Osteoblast (primary cell): ENCODE data around the gene C1QTNF9. TPM values are rescaled to one million over a fixed set of nuclear protein-coding genes. Genes with fewer than 3 reads are reported as not detected.

Experiments
- DNase-seq: peaks from one replicate; pipeline ENCODE4 v3.0.0; 2011; ENCODE audit warnings: low spot score, mixed read lengths; ENCODE audit not compliant: insufficient read length; ENCODE audit errors: missing footprints
- H2AFZ ChIP-seq: 2 replicates; pipeline ENCODE4 v1.6.0; 2011; ENCODE audit warnings: mild to moderate bottlenecking, low read length
- H3K27ac ChIP-seq: 2 replicates; pipeline ENCODE4 v1.5.1; 2011; ENCODE audit warnings: mild to moderate bottlenecking, low read depth, low read length, moderate library complexity
- H3K27me3 ChIP-seq: 2 replicates; pipeline ENCODE4 v1.6.0; 2012; ENCODE audit warnings: mild to moderate bottlenecking, control low read depth, inconsistent platforms, low read length, moderate library complexity; ENCODE audit not compliant: insufficient read depth
- H3K36me3 ChIP-seq: 2 replicates; pipeline ENCODE4 v1.5.1; 2011; ENCODE audit warnings: mild to moderate bottlenecking, low read length, control low read depth, moderate library complexity; ENCODE audit not compliant: insufficient read depth
- H3K4me1 ChIP-seq: 2 replicates; pipeline ENCODE4 v1.5.1; 2011; ENCODE audit warnings: mild to moderate bottlenecking, low read length, control low read depth, moderate library complexity; ENCODE audit not compliant: insufficient read depth
- H3K4me2 ChIP-seq: 2 replicates; pipeline ENCODE4 v1.6.0; 2011; ENCODE audit warnings: mild to moderate bottlenecking, low read length; ENCODE audit not compliant: insufficient read depth
- H3K4me3 ChIP-seq: fragments of 200-600 bp; sonication (generic); 3 replicates; pipeline ENCODE4 v1.5.1; 2012; ENCODE audit warnings: mild to moderate bottlenecking, low read length, inconsistent platforms; ENCODE audit not compliant: insufficient read depth
- H3K79me2 ChIP-seq: 2 replicates; pipeline ENCODE4 v1.6.0; 2012; ENCODE audit warnings: mild to moderate bottlenecking, low read length, control low read depth, inconsistent platforms; ENCODE audit not compliant: insufficient read depth
- H3K9me3 ChIP-seq: 2 replicates; pipeline ENCODE4 v1.5.1; 2011; ENCODE audit warnings: low read depth, low read length, control low read depth
- H4K20me1 ChIP-seq: 2 replicates; pipeline ENCODE4 v1.6.0; 2012; ENCODE audit warnings: mild to moderate bottlenecking, low read length, control low read depth; ENCODE audit not compliant: insufficient read depth
- CTCF ChIP-seq: IDR thresholded peaks from 2 replicates; pipeline ENCODE4 v1.5.1; 2011; ENCODE audit warnings: mild to moderate bottlenecking, low read depth, low read length, moderate library complexity; ENCODE audit errors: extremely low read depth
- total RNA-seq: library from RNA; depleted of rRNA; stranded (reverse); fragments of >200 nt; gene quantifications from 2 replicates; pipeline ENCODE4 v1.2.3, GENCODE V29; 2012

The C1QTNF9 gene
- total RNA-seq, 1 donor: not detected

GRCh38 chr13:24273926-24274325 lies 35.5 kb upstream of the C1QTNF9 start:
- Histone ChIP-seq H3K4me2 (no peak overlapping the region), H3K36me3 (no peaks in the 10 kb centered on the region), H3K9me3 (no peaks in the 10 kb centered on the region), H3K27ac (no peak overlapping the region), H3K4me1 (peaks cover 24% of the 10 kb centered on the region), H2AFZ (no peak overlapping the region), H4K20me1 (no peaks in the 10 kb centered on the region), H3K79me2 (no peaks in the 10 kb centered on the region), H3K27me3 (no peaks in the 10 kb centered on the region), H3K4me3 (no peak overlapping the region)
- DNase-seq: no peak
- TF ChIP-seq CTCF: no peak

GRCh38 chr13:24274452-24275021 lies 34.8 kb upstream of the C1QTNF9 start:
- no peak for DNase-seq
- Histone ChIP-seq H3K79me2 (no peaks in the 10 kb centered on the region), H3K4me1 (peaks cover 24% of the 10 kb centered on the region), H3K36me3 (no peaks in the 10 kb centered on the region), H3K9me3 (no peaks in the 10 kb centered on the region), H3K27ac (no peak overlapping the region), H2AFZ (no peak overlapping the region), H3K27me3 (no peaks in the 10 kb centered on the region), H4K20me1 (no peaks in the 10 kb centered on the region), H3K4me2 (no peak overlapping the region), H3K4me3 (no peak overlapping the region)
- no peak for TF ChIP-seq CTCF

GRCh38 chr13:24275041-24275440 lies 34.3 kb upstream of the C1QTNF9 start:
- H3K36me3 ChIP-seq: no peaks in the 10 kb centered on the region
- peaks cover 23% of the 10 kb centered on the region for H3K4me1 ChIP-seq
- no peak overlapping the region for H3K4me2 ChIP-seq
- no peaks in the 10 kb centered on the region for H3K27me3 ChIP-seq
- DNase-seq: no peak
- no peak overlapping the region for H3K27ac ChIP-seq
- no peak overlapping the region for H2AFZ ChIP-seq
- no peaks in the 10 kb centered on the region for H3K79me2 ChIP-seq
- no peak overlapping the region for H3K4me3 ChIP-seq
- no peaks in the 10 kb centered on the region for H3K9me3 ChIP-seq
- no peaks in the 10 kb centered on the region for H4K20me1 ChIP-seq
- TF ChIP-seq CTCF: peak; percentile 9

- H3K27me3 ChIP-seq: no peaks in the 10 kb centered on the region
- TF ChIP-seq CTCF: no peak
- no peaks in the 10 kb centered on the region for H3K9me3 ChIP-seq
- H3K36me3 ChIP-seq: no peaks in the 10 kb centered on the region
- H3K27ac ChIP-seq: no peak overlapping the region
- no peaks in the 10 kb centered on the region for H3K79me2 ChIP-seq
- H2AFZ ChIP-seq: no peak overlapping the region
- H3K4me1 ChIP-seq: peaks cover 11% of the 10 kb centered on the region
- no peak overlapping the region for H3K4me2 ChIP-seq
- H4K20me1 ChIP-seq: no peaks in the 10 kb centered on the region
- no peak overlapping the region for H3K4me3 ChIP-seq
- no peak for DNase-seq
Observed at GRCh38 chr13:24276306-24276705, 33.1 kb upstream of the C1QTNF9 start.
